NOMO-1 treated with DMSO at 0.1 percent for 48 hours (cell line): ENCODE measurements around the gene RAB44.

Experiments used
- DNase-seq: peaks from one replicate; lab custom pipeline; 2025; ENCODE audit not compliant: unreplicated experiment; lab: John Stamatoyannopoulos, UW

The RAB44 gene

GRCh38 chr6:36769676-36770499, 72.3 kb downstream of the RAB44 start:
- no peak for DNase-seq

GRCh38 chr6:36771145-36771544, 73.5 kb downstream of the RAB44 start:
- no peak for DNase-seq

- DNase-seq = no peak
Measured at GRCh38 chr6:36772397-36772796, 74.8 kb downstream of the RAB44 start.

- no peak for DNase-seq
Measured at GRCh38 chr6:36774331-36774730, 76.7 kb downstream of the RAB44 start.

- DNase-seq = no peak
Measured at GRCh38 chr6:36776167-36776566, 78.5 kb downstream of the RAB44 start.

- peak; percentile 30 for DNase-seq
Measured at GRCh38 chr6:36777801-36778200, 80.2 kb downstream of the RAB44 start.

GRCh38 chr6:36779227-36779626, 81.6 kb downstream of the RAB44 start:
- DNase-seq = no peak

- peak; percentile 91 for DNase-seq
Measured at GRCh38 chr6:36780442-36781177, 83.0 kb downstream of the RAB44 start.

- DNase-seq = no peak
Measured at GRCh38 chr6:36781669-36782068, 84.0 kb downstream of the RAB44 start.
